NCI-H2227 (cell line): ENCODE measurements around the gene WDR70.
"Not testable (repeated sequence)": the region's sequence is repeated elsewhere in the genome, so short reads cannot be mapped to it uniquely, and the experiment has no call there.

Source experiments
- DNase-seq: peaks from one replicate; lab custom pipeline; 2025; ENCODE audit not compliant: unreplicated experiment; lab: John Stamatoyannopoulos, UW

The WDR70 gene

GRCh38 chr5:37568018-37568753 is 189.1 kb downstream of the WDR70 start:
- no peak for DNase-seq

- no peak for DNase-seq
These were observed 189.8 kb downstream of the WDR70 start for GRCh38 chr5:37568893-37569292.

GRCh38 chr5:37569466-37569865 is 190.3 kb downstream of the WDR70 start:
- no peak for DNase-seq

GRCh38 chr5:37570597-37570996 is 191.5 kb downstream of the WDR70 start:
- no peak for DNase-seq

- DNase-seq: no peak
These were observed 192.9 kb downstream of the WDR70 start for GRCh38 chr5:37571985-37572384.

- DNase-seq: no peak
These were observed 196.7 kb downstream of the WDR70 start for GRCh38 chr5:37575541-37576489.

GRCh38 chr5:37576552-37576951 is 197.4 kb downstream of the WDR70 start:
- DNase-seq: no peak

- DNase-seq: no peak
These were observed 199.1 kb downstream of the WDR70 start for GRCh38 chr5:37578176-37578575.

- no peak for DNase-seq
These were observed 201.0 kb downstream of the WDR70 start for GRCh38 chr5:37580106-37580505.

GRCh38 chr5:37582202-37582601 is 203.1 kb downstream of the WDR70 start:
- DNase-seq: no peak

GRCh38 chr5:37593292-37593691 is 214.2 kb downstream of the WDR70 start:
- DNase-seq: not testable (repeated sequence)

GRCh38 chr5:37594864-37595263 is 215.7 kb downstream of the WDR70 start:
- DNase-seq: not testable (repeated sequence)

- DNase-seq: no peak
These were observed 219.6 kb downstream of the WDR70 start for GRCh38 chr5:37598733-37599132.

GRCh38 chr5:37601163-37601562 is 222.0 kb downstream of the WDR70 start:
- DNase-seq: no peak

GRCh38 chr5:37603072-37603471 is 224.0 kb downstream of the WDR70 start:
- DNase-seq: no peak

GRCh38 chr5:37604290-37604689 is 225.2 kb downstream of the WDR70 start:
- DNase-seq: no peak

GRCh38 chr5:37606148-37606547 is 227.0 kb downstream of the WDR70 start:
- DNase-seq: no peak

GRCh38 chr5:37606632-37607248 is 227.6 kb downstream of the WDR70 start:
- DNase-seq: no peak

GRCh38 chr5:37615184-37615583 is 236.1 kb downstream of the WDR70 start:
- DNase-seq: no peak

- DNase-seq: no peak
These were observed 240.2 kb downstream of the WDR70 start for GRCh38 chr5:37619353-37619752.

- not testable (repeated sequence) for DNase-seq
These were observed 243.2 kb downstream of the WDR70 start for GRCh38 chr5:37622354-37622753.

- no peak for DNase-seq
These were observed 247.1 kb downstream of the WDR70 start for GRCh38 chr5:37626266-37626665.
